GM21515 (cell line): Measurements from ENCODE around the gene TSPAN11.

Source experiments
- ATAC-seq: cut with Tn5 transposase; IDR thresholded peaks from one replicate; pipeline ENCODE4 v1.9.1; 2021; ENCODE audit not compliant: unreplicated experiment

TSPAN11 gene

GRCh38 chr12:31037931-31038330, 111.4 kb downstream of the TSPAN11 start:
- ATAC-seq, result no peak

- ATAC-seq, result no peak
These were observed 114.6 kb downstream of the TSPAN11 start for GRCh38 chr12:31041033-31041564.
